Measurements from ENCODE around the gene DCUN1D3. TPM values are rescaled to one million over a fixed set of nuclear protein-coding genes. Genes with fewer than 3 reads are reported as not detected.

Gene DCUN1D3
- total and polyA plus RNA-seq, 2 donors (not counting 3 experiments of a cell fraction or from before 2014, with no cell fraction given) = 10.4 to 35.0 TPM

DNA sequence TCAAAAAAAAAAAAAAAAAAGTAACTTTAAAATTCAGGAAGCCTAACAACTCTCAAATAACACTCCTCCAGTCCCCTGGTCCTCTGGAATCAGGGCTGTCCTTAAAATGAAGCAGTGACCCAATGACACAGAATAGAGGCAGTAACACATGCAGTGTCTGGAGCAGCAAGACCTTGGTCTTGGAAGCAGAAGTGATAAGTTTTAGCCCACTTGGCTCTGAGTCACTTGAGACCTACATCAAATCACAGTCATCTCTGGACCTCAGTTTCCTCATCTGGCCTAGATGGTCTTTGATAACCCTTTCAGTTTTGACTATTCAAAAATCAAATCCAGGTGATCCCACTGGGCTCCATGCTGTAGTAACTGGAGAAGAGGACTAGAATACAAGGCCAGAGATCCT is 39.5 kb upstream of the DCUN1D3 start:
- H3K27me3 ChIP-seq (ENCODE audit: control insufficient read depth in 2 of 2, insufficient read depth in 2 of 2, low read length in 2 of 2) = no peaks in the 10 kb centered on the region
- H3K9me3 ChIP-seq (replicated peaks; ENCODE audit: control insufficient read depth, insufficient read depth, low read length) = no peaks in the 10 kb centered on the region
- no peak overlapping the region for H3K27ac ChIP-seq (ENCODE audit: insufficient read depth, low read depth, low read length)
- H3K79me2 ChIP-seq (ENCODE audit: control insufficient read depth, insufficient read depth, low read length) = no peaks in the 10 kb centered on the region
- DNase-seq (ENCODE audit: low read depth, low spot score) = no peak
- BruUV-seq (replicated peaks) = no TSS peak
- ChIA-PET POLR2A (no interaction called here), CTCF (no interaction called here)
- H3K4me1 ChIP-seq (ENCODE audit: control insufficient read depth, extremely low read depth, insufficient read depth, low read length) = no peaks in the 10 kb centered on the region
- no peak overlapping the region for H3K4me3 ChIP-seq (replicated peaks in 1 of 3; ENCODE audit: insufficient read depth in 1 of 3, low read depth in 1 of 3, low read length in 3 of 3)
- FAIRE-seq = no peak
- TF ChIP-seq GATA2 (IDR thresholded peaks at IDR 0.05; ENCODE audit: insufficient read depth, insufficient read length, low read depth, low read length) = no peak
- no peak for TF ChIP-seq EZH2 (IDR thresholded peaks at IDR 0.05; ENCODE audit: borderline replicate concordance, low read depth, low read length, severe bottlenecking)
- TF ChIP-seq MAX (IDR thresholded peaks at IDR 0.05; ENCODE audit: insufficient read depth, insufficient read length) = no peak
- no peak for TF ChIP-seq POLR2AphosphoS5 (IDR thresholded peaks at IDR 0.05; ENCODE audit: insufficient read depth, low read depth, low read length)
- TF ChIP-seq JUN (IDR thresholded peaks at IDR 0.05; ENCODE audit: borderline replicate concordance, insufficient read depth, insufficient read length, low read depth) = no peak
- no peak for TF ChIP-seq CTCF (IDR thresholded peaks at IDR 0.05; ENCODE audit: extremely low read depth in 1 of 2, insufficient read depth in 1 of 2, low read depth in 1 of 2, low read length in 2 of 2)
- no peak for TF ChIP-seq POLR2A (IDR thresholded peaks at IDR 0.05; ENCODE audit: low read depth, low read length)
- TF ChIP-seq FOS (IDR thresholded peaks at IDR 0.05; ENCODE audit: borderline replicate concordance, insufficient read depth, low read length) = no peak
- TF ChIP-seq MYC (IDR thresholded peaks at IDR 0.05; ENCODE audit: low read depth, low read length) = no peak
- H4K20me1 ChIP-seq (replicated peaks; ENCODE audit: control insufficient read depth, extremely low read depth, insufficient read depth, low read length) = no peaks in the 10 kb centered on the region
- intact Hi-C loops (cut with micrococcal nuclease) = no loop called here
- H3K9me1 ChIP-seq (replicated peaks; ENCODE audit: control insufficient read depth, extremely low read depth, insufficient read depth, low read length) = no peaks in the 10 kb centered on the region
- no peak overlapping the region for H2AFZ ChIP-seq (ENCODE audit: low read depth, low read length)
- no peak overlapping the region for H3K9ac ChIP-seq (replicated peaks; ENCODE audit: extremely low read depth, insufficient read depth, low read length)
- no peak overlapping the region for H3K4me2 ChIP-seq (ENCODE audit: insufficient read depth, low read length)
- H3K36me3 ChIP-seq (ENCODE audit: control insufficient read depth in 2 of 2, extremely low read depth in 1 of 2, insufficient read depth in 2 of 2, low read length in 2 of 2) = no peaks in the 10 kb centered on the region
- dilution Hi-C loops (cut with MboI; ENCODE audit: extremely low pct_ligation_motif_present, low sequenced_read_pairs) = no loop called here

Measured in endothelial cell of umbilical vein (primary cell).